ENCODE data around the gene HBE1.
"Not testable (repeated sequence)": the region's sequence is repeated elsewhere in the genome, so short reads cannot be mapped to it uniquely, and the experiment has no call there.

HBE1 gene

GRCh38 chr11:5269715-5270147, at the start of gene HBE1:
HBE1 (minus strand) TSS chr11:5269945; CDS start chr11:5269890, 55 bp downstream.
- no peak for DNase-seq (ENCODE audit: low read depth)

GRCh38 chr11:5317292-5317691, 47.5 kb upstream of the HBE1 start:
- DNase-seq (ENCODE audit: low read depth) = no peak

GRCh38 chr11:5313326-5314023, 43.7 kb upstream of the HBE1 start:
- DNase-seq (ENCODE audit: low read depth) = not testable (repeated sequence)

GRCh38 chr11:5310423-5310822, 40.7 kb upstream of the HBE1 start:
- DNase-seq (ENCODE audit: low read depth) = no peak

GRCh38 chr11:5307256-5308019, 37.7 kb upstream of the HBE1 start:
- no peak for DNase-seq (ENCODE audit: low read depth)

- no peak for DNase-seq (ENCODE audit: low read depth)
These were observed 34.3 kb upstream of the HBE1 start for GRCh38 chr11:5304046-5304445.

- no peak for DNase-seq (ENCODE audit: low read depth)
These were observed 33.9 kb upstream of the HBE1 start for GRCh38 chr11:5303626-5304025.

- DNase-seq (ENCODE audit: low read depth) = no peak
These were observed 32.1 kb upstream of the HBE1 start, which contains the start of gene OR51B4 for GRCh38 chr11:5301846-5302245. OR51B4 (minus strand) TSS chr11:5301946; CDS start chr11:5301946, 0 bp downstream.

- no peak for DNase-seq (ENCODE audit: low read depth)
These were observed 30.5 kb upstream of the HBE1 start for GRCh38 chr11:5300251-5300650.

GRCh38 chr11:5298451-5298850, 28.7 kb upstream of the HBE1 start:
- DNase-seq (ENCODE audit: low read depth) = no peak

GRCh38 chr11:5297721-5298323, 28.1 kb upstream of the HBE1 start:
- no peak for DNase-seq (ENCODE audit: low read depth)

GRCh38 chr11:5294342-5294995, 24.7 kb upstream of the HBE1 start:
- DNase-seq (ENCODE audit: low read depth) = not testable (repeated sequence)

- no peak for DNase-seq (ENCODE audit: low read depth)
These were observed 23.3 kb upstream of the HBE1 start for GRCh38 chr11:5293028-5293427.

GRCh38 chr11:5291207-5291838, 21.6 kb upstream of the HBE1 start:
- peak; percentile 28 for DNase-seq (ENCODE audit: low read depth)

- DNase-seq (ENCODE audit: low read depth) = no peak
These were observed 20.4 kb upstream of the HBE1 start for GRCh38 chr11:5290106-5290505.

- DNase-seq (ENCODE audit: low read depth) = no peak
These were observed 20.0 kb upstream of the HBE1 start for GRCh38 chr11:5289696-5290095.

- DNase-seq (ENCODE audit: low read depth) = no peak
These were observed 19.3 kb upstream of the HBE1 start for GRCh38 chr11:5288906-5289550.

GRCh38 chr11:5288108-5288905, 18.6 kb upstream of the HBE1 start:
- DNase-seq (ENCODE audit: low read depth) = no peak

GRCh38 chr11:5286901-5287300, 17.2 kb upstream of the HBE1 start:
- DNase-seq (ENCODE audit: low read depth) = no peak

GRCh38 chr11:5286351-5286750, 16.6 kb upstream of the HBE1 start:
- no peak for DNase-seq (ENCODE audit: low read depth)
